HepG2 (cell line): Measurements from ENCODE around the gene NECAB2. TPM values are rescaled to one million over a fixed set of nuclear protein-coding genes. Genes with fewer than 3 reads are reported as not detected.
A peak's percentile ranks its signal among the peaks of the same experiment; 100 is the strongest.

Experiments
- AFF4 ChIP-seq: sonication (generic); formaldehyde crosslinking; IDR thresholded peaks from 2 replicates; pipeline ENCODE4 v1.4.0; 2020; ENCODE audit warnings: missing genetic modification reagents
- DPF2 ChIP-seq: sonication (generic); formaldehyde crosslinking; IDR thresholded peaks from 2 replicates; pipeline ENCODE4 v1.4.0; 2020; ENCODE audit warnings: mild to moderate bottlenecking, low read depth, missing genetic modification reagents, borderline replicate concordance
- FOXK1 ChIP-seq: sonication (generic); formaldehyde crosslinking; IDR thresholded peaks from 2 replicates; pipeline ENCODE4 v1.4.0; 2020; ENCODE audit warnings: low read depth, missing genetic modification reagents, borderline replicate concordance
- GMEB1 ChIP-seq: sonication (generic); formaldehyde crosslinking; IDR thresholded peaks from 2 replicates; pipeline ENCODE4 v1.5.1; 2020; ENCODE audit warnings: missing genetic modification reagents, mild to moderate bottlenecking, borderline replicate concordance
- GRHL1 ChIP-seq: sonication (generic); formaldehyde crosslinking; conservative IDR thresholded peaks from 2 replicates; pipeline ENCODE4 v1.8.0; 2022; ENCODE audit warnings: missing genetic modification reagents
- HMGXB4 ChIP-seq, 2 experiments: sonication (generic) in 1 of 2; formaldehyde crosslinking in 1 of 2; IDR thresholded peaks; 2 replicates each; pipeline versions ENCODE4 v1.4.0 to v1.6.1; 2018 to 2020; ENCODE audit warnings: missing genetic modification reagents in 2 of 2, borderline replicate concordance in 1 of 2, low read depth in 1 of 2, mild to moderate bottlenecking in 1 of 2, missing biosample characterization in 1 of 2
- NONO ChIP-seq, 2 experiments: fragments of 450-650 bp in 1 of 2; sonication (generic) in 1 of 2; formaldehyde crosslinking in 1 of 2; IDR thresholded peaks in 1 of 2; conservative IDR thresholded peaks in 1 of 2; 2 replicates each; pipeline versions ENCODE4 v1.6.1 to v1.8.0; 2017 to 2022; ENCODE audit warnings: mild to moderate bottlenecking in 1 of 2, missing genetic modification reagents in 1 of 2, moderate library complexity in 1 of 2
- TERF1 ChIP-seq: sonication (generic); formaldehyde crosslinking; IDR thresholded peaks from 2 replicates; pipeline ENCODE4 v1.8.0; 2022; ENCODE audit warnings: mild to moderate bottlenecking, missing genetic modification reagents, moderate library complexity
- ZNF282 ChIP-seq: fragments of 450-650 bp; IDR thresholded peaks from 2 replicates; pipeline ENCODE4 v1.6.1; 2018; ENCODE audit not compliant: partially characterized antibody
- ZNF335 ChIP-seq: sonication (generic); formaldehyde crosslinking; IDR thresholded peaks from 2 replicates; pipeline ENCODE4 v1.4.0; 2020; ENCODE audit warnings: missing genetic modification reagents
- ZNF687 ChIP-seq: sonication (generic); formaldehyde crosslinking; IDR thresholded peaks from 2 replicates; pipeline ENCODE4 v1.5.1; 2020; ENCODE audit warnings: mild to moderate bottlenecking, missing genetic modification reagents, moderate library complexity
- polyA plus RNA-seq, 8 experiments: library from polyadenylated mRNA; depleted of rRNA in 3 of 8; stranded (reverse) in 7 of 8; unstranded in 1 of 8; fragments of >200 nt; fragmentation: Illumina TruSeq in 4 of 8; extraction: Trizol in 4 of 8; gene quantifications; 2 replicates each; pipeline versions ENCODE4 v1.2.1 to v1.2.3, GENCODE V29; 2011 to 2016; ENCODE audit warnings: low read depth in 4 of 8, missing spikeins in 1 of 8, mixed read lengths in 1 of 8; ENCODE audit not compliant: insufficient read depth in 1 of 8
- total RNA-seq, 5 experiments: library from RNA; depleted of rRNA; stranded (reverse); fragments of >200 nt; fragmentation: Illumina TruSeq; extraction: Trizol; gene quantifications; 2 replicates each; pipeline ENCODE4 v1.2.3, GENCODE V29; 2016; ENCODE audit warnings: low read depth in 1 of 5

Gene NECAB2
- total and polyA plus RNA-seq, 2 of the 13 experiments (the other 11 are each of a cell fraction or from before 2014, with no cell fraction given), result 0.21 to 0.49 TPM

GRCh38 chr16:83942815-83943515 is 25.1 kb upstream of the NECAB2 start (continued):
- TF ChIP-seq HMGXB4 (CRISPR knock-in tag; IDR thresholded peaks at IDR 0.05; ENCODE audit: borderline replicate concordance in 1 of 2, low read depth in 1 of 2), result peak; percentile 78 to 92
- peak; percentile 100 for TF ChIP-seq FOXK1 (CRISPR knock-in tag)
- TF ChIP-seq GMEB1 (CRISPR knock-in tag), result peak; percentile 73; the same call in 1 of the 2 replicates
- no peak for TF ChIP-seq ZNF282
- no peak; the same call in 1 of the 2 replicates for TF ChIP-seq TERF1
- no peak for TF ChIP-seq NONO (IDR thresholded peaks at IDR 0.05)
- TF ChIP-seq NONO (CRISPR knock-in tag; conservative IDR thresholded peaks at IDR 0.05), result peak; percentile 98
- TF ChIP-seq ZNF335 (CRISPR knock-in tag), result peak; percentile 92
- TF ChIP-seq AFF4, result 0 out of 2 replicates have a peak, but pooled peaks have one; percentile 47
- TF ChIP-seq DPF2 (CRISPR knock-in tag), result peak; percentile 88
- TF ChIP-seq ZNF687 (CRISPR knock-in tag), result peak; percentile 73
- no peak for TF ChIP-seq GRHL1 (CRISPR knock-in tag)
